IPS-11a (cell line): ENCODE measurements around the gene GNPTG.

Experiments
- H3K4me3 ChIP-seq: one replicate; pipeline ENCODE4 v1.5.1; 2013; ENCODE audit warnings: low read depth, low read length, control low read depth

Gene GNPTG

DNA sequence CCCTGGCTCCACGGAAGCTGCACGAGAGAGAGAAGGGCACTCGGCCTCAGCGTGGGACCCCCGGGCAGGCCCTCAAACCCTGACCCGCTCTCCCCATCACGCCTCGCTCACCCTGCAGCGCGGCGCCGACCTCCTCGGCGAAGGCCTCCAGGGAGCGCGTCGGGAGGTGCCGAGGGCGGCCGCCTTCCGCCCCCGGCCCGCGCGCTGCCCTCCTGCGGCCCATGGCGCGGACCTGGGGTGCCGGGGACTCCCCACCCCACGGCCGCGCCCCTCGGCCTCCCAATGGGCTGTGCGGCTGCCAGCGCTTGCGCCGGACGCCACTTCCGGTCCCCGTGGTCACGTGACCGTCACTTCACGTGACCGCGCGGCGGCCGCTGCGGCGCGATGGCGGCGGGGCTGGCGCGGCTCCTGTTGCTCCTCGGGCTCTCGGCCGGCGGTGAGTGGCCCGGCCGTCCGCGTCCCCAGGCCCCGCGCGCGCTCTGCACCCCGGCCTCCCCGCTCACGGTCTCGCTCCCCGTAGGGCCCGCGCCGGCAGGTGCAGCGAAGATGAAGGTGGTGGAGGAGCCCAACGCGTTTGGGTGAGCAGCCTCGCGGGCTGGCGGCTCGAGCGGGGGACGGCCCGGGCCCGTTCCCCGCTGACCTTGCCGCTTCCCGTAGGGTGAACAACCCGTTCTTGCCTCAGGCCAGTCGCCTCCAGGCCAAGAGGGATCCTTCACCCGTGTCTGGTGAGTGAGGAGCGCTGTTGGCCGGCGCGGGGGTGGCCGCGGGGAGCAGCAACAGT, at the start of gene GNPTG, which contains the start of gene TSR3:
Gene GNPTG (plus strand): TSS at position 350 of the 781 bp plus-strand sequence. CDS start 35 bp downstream, at position 385.
Gene TSR3 (minus strand): TSS at position 297 of the 781 bp plus-strand sequence. CDS start 74 bp downstream, at position 223.
- peak within 1 kb of the TSS; percentile 88 for H3K4me3 ChIP-seq

DNA sequence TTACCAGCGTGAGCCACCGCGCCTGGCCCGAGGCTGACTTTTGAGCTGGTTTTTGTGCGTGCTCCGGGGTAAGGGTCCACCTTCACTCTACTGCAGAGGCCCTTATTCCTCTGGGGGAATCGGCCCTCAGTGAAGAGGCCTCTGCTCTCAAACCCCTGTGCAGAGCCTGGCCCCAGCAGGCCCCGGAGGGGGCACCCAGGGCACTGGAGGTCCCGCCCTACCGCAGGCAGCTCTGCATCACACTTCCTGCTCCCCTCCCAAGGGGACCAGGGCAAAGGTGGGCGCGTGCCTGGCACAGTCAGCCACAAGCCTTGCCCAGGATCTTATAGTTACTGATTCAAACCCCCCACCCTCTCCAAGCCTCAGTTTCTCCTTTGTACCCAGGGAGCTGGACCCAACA, 45.9 kb upstream of the GNPTG start:
- H3K4me3 ChIP-seq, result no peak overlapping the region

DNA sequence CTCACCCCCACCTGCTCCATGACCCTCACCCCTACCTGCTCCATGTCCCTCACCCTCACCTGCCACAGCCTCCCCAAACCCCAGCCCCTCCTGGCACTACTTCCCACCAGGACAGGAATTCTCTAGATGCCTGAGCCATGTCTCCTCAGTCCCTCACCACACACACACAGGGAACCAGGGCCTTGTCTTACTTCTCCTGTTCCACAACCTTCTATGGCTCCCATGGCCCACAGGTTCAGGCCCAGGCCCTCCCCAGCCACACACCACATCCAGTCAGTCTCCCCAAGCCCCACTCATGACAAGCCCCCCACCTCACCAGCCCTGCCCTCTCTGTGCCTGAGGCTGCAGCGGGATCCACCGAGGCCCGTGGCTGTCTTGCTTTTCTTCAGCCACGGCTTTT, 45.4 kb upstream of the GNPTG start:
- H3K4me3 ChIP-seq, result no peak overlapping the region

DNA sequence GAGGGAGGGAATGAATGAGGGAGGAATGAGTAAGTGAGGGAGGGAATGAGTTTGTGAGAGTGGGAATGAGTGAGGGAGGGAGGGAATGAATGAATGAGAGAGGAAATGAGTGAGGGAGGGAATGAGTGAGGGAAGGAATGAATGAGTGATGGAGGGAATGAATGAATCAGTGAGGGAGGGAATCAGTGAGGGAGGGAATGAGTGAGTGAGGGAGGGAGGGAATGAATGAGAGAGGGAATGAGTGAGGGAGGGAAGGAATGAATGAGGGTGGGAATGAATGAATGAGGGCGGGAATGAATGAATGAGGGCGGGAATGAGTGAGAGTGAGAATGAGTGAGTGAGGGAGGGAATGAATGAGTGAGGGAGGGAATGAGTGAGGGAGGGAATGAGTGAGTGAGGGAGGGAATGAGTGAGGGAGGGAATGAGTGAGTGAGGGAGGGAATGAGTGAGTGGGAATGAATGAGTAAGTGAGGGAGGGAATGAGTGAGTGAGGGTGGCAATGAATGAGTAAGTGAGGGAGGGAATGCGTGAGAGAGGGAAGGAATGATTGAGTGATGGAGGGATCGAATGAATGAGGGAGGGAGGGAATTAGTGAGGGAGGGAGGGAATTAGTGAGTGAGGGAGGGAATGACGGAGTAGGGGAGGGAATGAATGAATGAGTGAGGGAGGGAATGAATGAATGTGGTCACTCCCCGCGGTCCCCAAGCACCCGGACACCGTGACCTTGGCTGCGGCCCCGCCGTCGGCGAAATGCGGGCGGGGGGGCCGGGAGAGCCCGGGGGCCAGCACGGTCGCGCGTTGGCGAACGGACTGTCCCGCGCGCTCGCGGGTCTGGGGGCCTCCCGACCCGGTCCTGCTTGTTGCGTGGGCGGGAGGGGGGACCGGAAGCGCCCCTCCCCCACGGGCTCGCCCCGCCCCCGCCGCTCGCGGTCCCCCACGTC, 43.4 kb upstream of the GNPTG start:
- H3K4me3 ChIP-seq, result peak overlapping the region; percentile 45

DNA sequence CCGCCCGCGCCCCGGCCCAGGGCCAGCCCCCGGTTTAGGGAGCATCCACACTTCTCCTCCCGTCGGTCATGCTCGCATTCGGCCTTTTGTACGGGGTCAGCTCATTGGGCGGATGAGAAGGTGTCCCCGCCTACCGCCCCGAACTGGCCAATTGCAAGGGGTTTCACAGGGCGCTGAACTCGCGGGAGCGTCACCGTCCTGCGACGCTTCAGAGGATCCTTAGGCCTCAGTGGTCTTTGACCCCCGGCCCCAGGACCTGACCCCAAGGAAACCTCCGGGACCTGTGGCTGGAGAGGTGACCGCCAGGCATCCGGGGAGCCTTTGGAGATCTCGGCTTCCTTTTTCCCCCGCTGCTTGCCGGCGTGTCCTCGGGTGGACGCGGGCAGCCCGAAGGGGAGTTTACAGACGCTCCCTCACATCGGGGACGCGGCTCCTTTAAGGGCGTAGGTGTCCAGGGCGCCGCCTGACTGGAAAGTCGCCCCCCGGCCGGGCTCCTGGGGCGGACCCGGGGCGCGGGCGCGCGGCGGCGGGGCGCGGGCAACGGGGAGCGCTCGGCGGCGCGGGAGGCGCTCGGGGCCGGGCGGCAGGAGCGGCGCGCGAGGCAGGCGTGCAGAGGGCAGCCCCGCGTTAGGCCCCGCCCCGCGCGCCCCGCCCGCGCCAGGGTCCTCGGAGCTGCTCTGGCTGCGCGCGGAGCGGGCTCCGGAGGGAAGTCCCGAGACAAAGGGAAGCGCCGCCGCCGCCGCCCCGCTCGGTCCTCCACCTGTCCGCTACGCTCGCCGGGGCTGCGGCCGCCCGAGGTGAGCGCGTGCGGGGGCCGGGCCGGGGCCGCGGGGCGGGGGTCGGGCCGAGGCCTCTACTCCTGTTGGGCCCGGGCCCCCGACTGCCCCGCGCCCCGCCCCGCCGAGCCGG, 42.5 kb upstream of the GNPTG start, which contains the start of gene UBE2I:
Gene UBE2I (plus strand): TSS at position 660 of the 909 bp plus-strand sequence. CDS start 4,395 bp downstream, outside the sequence.
- H3K4me3 ChIP-seq, result peak within 1 kb of the TSS; percentile 93

DNA sequence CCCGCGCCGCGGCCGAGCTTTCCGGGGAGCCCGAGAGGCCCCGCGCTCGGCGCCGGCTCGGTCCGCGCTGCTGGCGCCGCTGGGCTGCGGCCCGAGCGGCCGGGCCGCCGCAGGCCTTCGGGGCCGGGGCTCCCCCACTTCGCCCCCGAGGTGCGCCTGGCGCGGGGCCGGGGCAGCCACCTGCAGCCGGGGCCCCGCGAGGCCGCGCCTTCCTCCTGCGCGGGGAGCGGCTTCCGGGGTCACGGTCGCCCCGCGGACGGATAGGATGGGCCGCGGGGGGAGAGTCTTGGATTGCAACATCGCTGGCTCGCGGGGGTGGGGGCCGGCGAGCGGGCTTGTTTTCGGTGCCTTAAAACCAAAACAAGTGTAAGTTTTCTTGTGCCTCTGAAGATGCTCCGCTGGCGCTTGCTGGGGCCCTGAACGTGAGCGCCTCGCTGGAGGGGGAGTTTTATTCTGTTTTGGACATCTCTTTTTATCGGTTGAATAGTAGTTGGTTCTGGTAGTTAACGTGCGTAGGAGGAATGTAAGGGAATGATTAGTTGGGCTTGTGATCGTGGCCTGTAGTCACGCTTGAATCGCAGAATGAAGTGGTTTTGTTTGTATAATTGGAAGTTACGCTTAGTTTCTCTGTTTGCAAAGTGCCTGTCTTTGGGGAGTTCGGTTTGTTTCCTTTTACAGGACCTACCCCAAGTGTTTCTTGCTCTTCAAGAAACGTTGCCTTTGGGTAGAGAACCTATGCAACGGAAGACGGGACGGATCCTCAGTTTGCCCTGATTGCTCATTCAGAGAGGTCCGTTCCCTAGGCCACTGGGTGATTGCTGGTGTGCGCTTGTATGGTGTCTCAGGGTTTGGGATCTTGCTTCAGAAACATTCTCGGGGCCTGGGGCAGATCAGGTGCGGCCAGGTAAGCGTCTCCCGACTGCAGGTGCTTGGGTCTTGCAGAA, 41.6 kb upstream of the GNPTG start:
- peak overlapping the region; percentile 93 for H3K4me3 ChIP-seq

DNA sequence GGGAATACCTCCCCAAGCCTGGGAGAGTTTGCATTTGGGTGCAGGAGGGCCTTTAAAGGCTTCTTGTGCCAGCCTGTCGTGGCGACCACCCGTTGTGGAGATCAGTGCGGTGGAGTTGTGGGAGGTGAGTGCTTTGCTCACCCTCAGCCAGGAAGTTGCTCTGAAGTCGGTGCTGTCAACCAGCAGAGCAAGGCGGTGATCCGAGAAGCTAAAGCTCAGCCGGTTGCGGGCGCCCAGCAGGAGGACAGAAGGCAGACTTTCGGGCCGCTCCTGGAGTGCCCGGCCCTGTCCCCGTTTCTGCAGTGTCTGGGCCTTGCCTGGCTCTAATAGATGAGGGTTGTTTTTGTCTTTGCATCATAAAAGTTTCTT, 40.9 kb upstream of the GNPTG start:
- H3K4me3 ChIP-seq, result peak overlapping the region; percentile 93

DNA sequence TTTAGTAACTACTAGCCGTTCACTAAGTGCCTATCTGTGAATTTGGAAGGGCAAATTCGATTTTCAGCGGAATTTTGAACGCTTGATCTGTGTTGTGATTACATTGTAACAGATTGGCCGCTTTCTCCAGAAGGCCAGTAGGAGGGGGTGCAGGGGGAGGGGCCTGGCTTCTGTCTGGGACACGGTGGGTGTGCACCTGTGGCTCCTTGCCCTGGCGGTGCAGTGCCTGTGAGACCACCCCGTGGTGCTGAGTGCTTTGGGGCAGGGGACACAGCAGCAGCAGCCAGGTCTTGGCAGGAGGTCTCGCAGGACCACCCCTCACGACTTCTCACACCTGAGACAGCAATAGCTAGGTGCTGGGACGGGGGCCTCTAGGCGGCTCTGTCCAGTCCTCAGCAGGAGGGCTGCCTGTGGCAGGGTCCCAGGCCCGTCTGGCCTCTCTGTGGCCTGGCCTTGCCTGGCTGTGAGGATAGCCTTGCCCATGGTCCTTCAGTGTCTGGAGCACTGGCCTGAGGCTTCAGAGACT, 40.5 kb upstream of the GNPTG start:
- no peak overlapping the region for H3K4me3 ChIP-seq

DNA sequence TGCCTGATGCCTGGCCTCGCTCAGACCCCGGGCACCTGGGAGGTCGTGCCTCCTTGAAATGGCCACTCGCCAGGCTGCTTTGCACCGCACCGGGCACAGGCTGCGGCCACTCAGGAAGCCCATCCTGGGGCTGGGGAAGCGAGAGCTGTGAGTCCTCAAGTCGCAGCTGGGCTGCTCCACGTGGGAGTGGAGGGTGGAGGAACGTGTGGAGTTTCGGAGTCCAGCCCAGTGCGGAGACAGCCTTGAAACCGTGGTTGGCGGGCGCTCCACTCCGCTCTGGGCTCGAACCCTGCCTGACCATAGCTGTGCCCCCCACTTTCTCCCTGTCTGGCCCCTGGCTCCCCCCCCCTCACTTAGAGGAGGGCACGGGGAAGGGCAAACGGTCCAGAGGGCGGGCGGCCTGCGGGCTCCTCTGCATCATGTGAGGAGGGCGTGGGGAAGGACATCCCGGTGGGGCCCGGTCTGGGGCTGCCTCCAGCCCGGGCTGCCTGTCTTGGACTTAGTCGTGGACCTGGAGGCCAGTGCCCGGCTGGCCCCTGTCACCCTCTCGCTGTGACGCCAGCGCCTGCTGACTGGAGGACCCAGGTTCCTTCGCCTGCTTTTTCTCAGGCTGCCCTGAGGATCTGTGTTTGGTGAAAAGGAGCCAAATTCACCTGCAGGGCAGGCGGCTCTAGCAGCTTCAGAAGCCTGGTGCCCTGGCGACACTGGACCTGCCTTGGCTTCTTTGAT, 39.8 kb upstream of the GNPTG start:
- H3K4me3 ChIP-seq, result no peak overlapping the region

DNA sequence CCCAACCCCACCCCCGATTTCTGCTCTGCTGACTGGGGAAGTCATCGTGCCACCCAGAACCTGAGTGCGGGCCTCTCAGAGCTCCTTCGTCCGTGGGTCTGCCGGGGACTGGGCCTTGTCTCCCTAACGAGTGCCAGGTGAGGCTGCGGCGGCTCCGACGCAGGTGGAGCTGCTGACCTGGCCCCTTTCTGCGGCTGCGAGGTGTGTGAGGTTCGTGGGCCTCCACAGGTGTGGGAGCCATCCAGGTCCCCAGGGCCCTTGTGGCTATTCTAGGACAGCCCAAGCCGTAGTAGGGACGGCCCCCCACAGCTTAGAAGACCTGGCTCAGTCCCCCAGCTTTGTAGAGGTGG, 39.3 kb upstream of the GNPTG start:
- H3K4me3 ChIP-seq, result no peak overlapping the region

DNA sequence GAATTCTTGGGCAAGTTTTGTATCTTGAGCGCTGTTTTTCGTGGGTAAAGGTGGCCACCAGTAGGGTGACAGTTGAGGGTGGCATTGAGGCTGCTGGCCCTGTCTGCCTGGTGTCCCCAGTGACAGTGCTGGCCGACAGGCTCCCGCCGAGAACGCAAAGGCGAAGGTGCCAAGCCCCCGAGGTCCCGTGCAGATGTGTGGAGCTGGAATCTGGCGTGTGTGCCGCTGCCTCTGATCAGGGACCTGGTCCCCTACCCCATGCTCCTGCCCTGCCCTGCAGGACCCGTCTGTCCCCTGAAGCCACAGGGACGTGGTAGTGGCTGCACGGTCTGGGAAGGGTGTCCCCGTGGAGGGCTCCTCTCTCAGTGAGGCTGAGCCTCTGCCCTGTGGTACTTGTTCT, 38.8 kb upstream of the GNPTG start:
- no peak overlapping the region for H3K4me3 ChIP-seq

DNA sequence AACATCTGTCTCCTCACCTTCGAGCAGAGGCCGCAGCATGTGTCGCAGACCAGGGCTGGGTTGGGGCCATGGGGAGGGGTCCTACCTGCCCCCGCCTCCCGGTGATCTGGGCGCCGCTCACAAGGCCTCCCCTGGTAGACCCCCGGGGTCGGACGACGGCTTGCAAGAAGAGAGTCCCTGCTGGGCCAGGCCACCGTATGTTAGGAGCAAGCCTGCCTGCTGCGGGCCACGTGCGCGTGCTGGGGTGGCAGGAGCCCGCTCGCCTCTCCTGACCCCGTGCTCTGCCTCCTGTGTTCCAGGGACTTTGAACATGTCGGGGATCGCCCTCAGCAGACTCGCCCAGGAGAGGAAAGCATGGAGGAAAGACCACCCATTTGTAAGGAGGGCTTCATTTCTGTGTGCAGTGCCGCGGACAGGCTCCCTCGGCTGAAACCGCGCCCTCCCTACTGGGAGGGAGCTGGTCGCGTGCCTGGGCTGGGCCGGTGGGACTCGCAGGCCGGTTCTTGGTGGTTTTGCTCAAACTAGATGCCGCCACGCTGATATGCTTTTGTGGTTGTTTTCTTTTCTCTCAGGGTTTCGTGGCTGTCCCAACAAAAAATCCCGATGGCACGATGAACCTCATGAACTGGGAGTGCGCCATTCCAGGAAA, 37.9 kb upstream of the GNPTG start:
- H3K4me3 ChIP-seq, result no peak overlapping the region

DNA sequence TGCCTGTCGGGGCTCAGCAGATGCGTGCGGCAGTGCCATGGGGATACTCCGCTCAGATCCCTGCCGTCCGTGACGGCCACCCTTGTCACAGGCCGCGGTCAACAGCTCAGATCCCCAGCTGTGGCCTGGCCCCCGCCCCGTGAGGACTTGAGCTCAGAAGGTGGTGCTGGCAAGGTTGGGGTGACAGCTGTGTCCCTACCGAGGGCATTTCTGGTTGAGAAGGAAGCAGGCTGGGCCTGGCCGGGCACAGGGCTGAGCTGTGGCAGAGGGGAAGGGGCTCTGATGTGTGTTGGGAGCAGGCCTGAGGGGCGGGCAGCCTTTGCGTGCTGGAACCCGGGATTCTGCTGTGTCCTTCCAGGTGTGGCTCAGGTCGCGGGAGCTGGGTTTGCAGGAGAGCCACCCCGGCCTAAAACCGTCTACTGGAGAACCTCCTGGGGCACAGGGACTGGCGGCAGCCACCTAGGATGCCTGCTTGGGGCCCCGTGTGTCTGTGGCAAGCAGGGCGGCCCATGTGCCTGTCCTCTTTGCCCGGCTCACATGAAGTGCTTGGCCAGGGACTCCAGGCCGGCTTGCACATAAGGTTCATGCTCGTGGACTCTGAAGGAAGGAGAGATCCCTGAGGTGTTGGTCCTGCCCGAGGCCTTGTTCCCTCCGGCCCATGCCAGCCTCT, 37.2 kb upstream of the GNPTG start:
- no peak overlapping the region for H3K4me3 ChIP-seq

DNA sequence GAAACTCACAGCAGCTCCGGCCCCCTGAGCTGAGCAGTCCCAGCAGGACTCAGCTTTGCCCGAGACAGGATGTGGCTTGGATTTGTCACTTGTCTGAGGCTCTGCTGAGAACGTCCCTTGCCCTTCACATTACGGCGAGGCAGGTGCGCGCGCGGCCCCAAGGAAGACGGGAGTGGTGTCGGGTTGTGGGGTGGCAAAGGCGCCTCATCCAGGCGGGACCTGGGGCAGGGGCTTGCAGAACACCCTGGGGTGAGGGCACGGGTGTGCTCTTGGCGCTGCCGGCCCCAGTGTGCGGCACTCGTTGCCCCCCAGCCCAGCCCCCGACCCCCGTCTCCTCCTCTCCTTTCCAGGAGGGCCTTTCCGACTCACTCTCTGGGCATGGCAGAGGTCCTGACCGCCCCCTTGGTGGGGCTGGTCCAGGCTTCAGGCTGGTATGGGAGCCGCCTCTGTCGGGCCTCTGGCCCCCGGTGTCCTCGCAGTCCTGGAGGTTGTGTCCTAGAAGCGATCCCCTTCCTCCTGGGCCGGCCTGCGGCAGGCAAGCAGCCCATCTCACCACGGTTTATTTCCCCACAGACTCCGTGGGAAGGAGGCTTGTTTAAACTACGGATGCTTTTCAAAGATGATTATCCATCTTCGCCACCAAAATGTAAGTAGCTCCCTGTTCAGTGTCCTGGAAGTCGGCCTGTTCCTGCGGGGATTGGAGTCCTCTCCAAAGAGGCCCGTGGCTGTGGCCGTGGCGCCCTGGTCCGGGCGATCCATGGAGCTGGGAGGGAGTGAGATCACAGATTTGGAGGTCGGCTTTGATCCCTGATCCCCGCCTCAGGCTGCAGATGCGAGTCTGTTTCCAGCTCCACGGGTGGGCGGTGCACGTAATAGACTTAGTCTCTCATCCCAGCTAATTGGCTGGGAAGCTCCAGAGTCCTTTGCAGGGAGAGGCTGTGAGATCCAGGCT, 36.4 kb upstream of the GNPTG start:
- H3K4me3 ChIP-seq, result no peak overlapping the region

DNA sequence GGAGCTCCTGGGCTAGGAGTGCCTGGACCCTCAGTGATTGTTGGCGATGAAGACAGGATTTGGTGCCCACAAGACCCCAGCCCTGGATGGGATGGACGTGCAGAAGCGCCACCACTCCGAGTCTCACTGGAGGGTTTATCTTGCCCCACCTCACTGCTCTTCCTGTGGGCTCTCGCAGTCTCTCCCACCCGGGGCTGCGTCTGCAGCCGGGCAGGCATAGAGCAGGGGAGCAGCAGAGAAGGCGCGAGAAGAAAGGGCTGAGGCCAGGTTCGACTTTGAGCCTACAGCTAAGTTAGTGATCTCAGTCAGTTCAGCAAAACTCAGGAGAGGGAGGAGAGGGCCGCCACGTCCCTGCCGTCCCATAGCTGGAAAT, 35.7 kb upstream of the GNPTG start:
- no peak overlapping the region for H3K4me3 ChIP-seq

DNA sequence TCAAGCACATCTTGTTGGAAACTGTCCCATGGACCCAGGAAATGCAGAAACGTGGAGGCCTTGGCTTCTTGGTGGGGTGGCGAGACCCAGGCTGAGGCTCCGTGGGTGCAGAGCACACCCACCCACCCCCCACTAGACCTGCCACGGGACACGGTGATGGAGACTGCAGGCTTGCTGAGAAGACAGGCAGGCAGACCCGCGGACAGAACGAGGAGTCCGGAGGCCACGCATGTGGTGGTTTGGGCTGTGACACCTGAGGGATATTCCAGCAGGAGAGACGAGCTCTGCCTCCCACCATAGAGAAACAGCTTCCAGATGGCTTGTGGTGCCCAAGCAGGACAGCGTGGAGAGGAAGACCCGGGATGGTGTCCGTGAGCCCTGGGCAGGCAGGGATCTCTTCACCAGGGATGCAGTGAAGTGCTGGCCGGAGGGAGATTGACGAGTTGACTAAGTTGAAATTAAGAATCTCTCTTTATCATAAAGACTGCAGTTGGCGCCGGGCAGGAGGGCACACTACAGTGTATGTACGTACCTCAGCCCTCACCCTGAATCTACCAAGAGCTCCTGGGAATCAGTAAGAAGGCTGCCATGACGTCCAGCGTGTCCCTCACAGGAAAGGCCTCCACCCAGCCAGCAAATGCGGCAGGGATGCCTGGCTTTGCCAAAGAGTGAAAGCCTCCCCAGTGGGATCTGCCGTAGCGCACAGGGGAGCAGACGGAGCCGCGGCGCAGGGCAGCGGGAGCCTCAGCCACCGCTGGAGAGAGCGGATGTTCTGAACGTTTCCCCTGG, 34.1 kb upstream of the GNPTG start:
- H3K4me3 ChIP-seq, result no peak overlapping the region
